Calu3 (cell line): Measurements from ENCODE around the gene PLEKHA7. TPM values are rescaled to one million over a fixed set of nuclear protein-coding genes. Genes with fewer than 3 reads are reported as not detected.

Source experiments
- BruUV-seq: library from RNA; stranded (reverse); fragments of 400-500 nt; replicated peaks from 2 replicates; lab custom pipeline; 2021; lab: Mats Ljungman, UMichigan
- CTCF ChIA-PET: fragments of 300-600 bp; sonication (Branson Sonifier 250); formaldehyde crosslinking; loops from one replicate; lab custom pipeline; 2022; ENCODE audit warnings: antibody characterized with exemption; lab: Charles Lee
- DNase-seq: peaks from one replicate; pipeline ENCODE4 v3.0.0; 2022
- H3K27ac Mint-ChIP-seq: one replicate; pipeline ENCODE4 v1.8.0; 2022; ENCODE audit warnings: mixed read lengths; ENCODE audit not compliant: unreplicated experiment
- H3K27me3 Mint-ChIP-seq: one replicate; pipeline ENCODE4 v1.8.0; 2022; ENCODE audit warnings: mixed read lengths; ENCODE audit not compliant: unreplicated experiment
- H3K36me3 Mint-ChIP-seq: one replicate; pipeline ENCODE4 v1.8.0; 2022; ENCODE audit warnings: mild to moderate bottlenecking, moderate library complexity, mixed read lengths; ENCODE audit not compliant: insufficient read depth, unreplicated experiment
- H3K4me1 Mint-ChIP-seq: one replicate; pipeline ENCODE4 v1.8.0; 2022; ENCODE audit warnings: mild to moderate bottlenecking, low read depth, mixed read lengths; ENCODE audit not compliant: unreplicated experiment
- H3K4me3 Mint-ChIP-seq: one replicate; pipeline ENCODE4 v1.8.0; 2022; ENCODE audit warnings: mild to moderate bottlenecking, low read depth, moderate library complexity, mixed read lengths; ENCODE audit not compliant: unreplicated experiment
- H3K9me3 Mint-ChIP-seq: one replicate; pipeline ENCODE4 v1.8.0; 2022; ENCODE audit warnings: low read depth, mixed read lengths; ENCODE audit not compliant: unreplicated experiment
- CTCF ChIP-seq: fragments of 200-600 bp; IDR thresholded peaks from one replicate; pipeline ENCODE4 v1.8.0; 2022; ENCODE audit warnings: antibody characterized with exemption; ENCODE audit not compliant: unreplicated experiment
- intact Hi-C: fragments of 100-400 bp; cut with micrococcal nuclease; formaldehyde crosslinking; loops from one replicate; pipeline ENCODE4 v1.10.0; 2022; ENCODE audit not compliant: unreplicated experiment
- total RNA-seq: library from RNA; stranded (reverse); gene quantifications from 2 replicates; pipeline ENCODE4 v1.2.3, GENCODE V29; 2022

The PLEKHA7 gene
- total RNA-seq, 1 experiment from 2014 or later: 138 TPM

DNA sequence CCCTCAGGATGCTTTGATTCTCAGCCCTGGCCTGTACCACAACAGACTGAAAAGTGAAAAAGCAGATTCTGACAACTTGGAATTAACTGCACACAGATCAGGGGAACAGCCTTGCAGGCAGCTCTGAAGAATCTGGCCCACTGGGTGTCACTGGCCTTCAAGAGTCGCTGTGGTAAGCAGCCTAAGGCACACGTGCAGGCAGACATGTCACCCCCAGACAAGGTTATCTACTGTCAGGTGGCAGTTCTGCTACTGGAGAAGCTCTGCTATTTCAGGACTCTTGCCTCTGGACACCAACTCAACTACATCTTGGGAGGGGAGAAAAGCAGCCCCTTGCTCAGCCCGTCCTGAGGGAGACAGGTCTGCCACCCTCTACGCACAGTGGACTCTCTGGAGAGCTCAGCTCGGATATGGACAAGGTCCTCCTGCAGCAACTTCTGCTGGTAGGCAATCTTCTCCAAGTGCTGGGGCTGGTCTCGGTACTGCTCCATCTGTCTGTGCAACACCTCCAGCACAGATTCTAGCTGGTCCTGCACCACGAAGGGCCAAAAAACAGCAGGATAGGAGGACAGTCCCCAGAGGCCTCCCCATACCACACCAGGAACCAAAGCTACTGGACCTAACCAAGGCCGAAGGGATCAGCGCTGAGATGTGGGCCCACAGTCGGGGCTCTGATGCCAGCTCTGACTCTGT, 212.8 kb downstream of the PLEKHA7 start:
- Mint-ChIP-seq H3K4me1 (peaks cover 18% of the 10 kb centered on the region), H3K9me3 (no peaks in the 10 kb centered on the region), H3K36me3 (peaks cover 54% of the 10 kb centered on the region), H3K4me3 (no peak overlapping the region), H3K27me3 (no peaks in the 10 kb centered on the region), H3K27ac (no peak overlapping the region)
- no TSS peak for BruUV-seq
- DNase-seq: no peak
- CTCF ChIA-PET: interaction anchor here (0.6 kb wide), 1 partner anchor 29 kb away, joined by 3 read pairs; no protein-coding TSS in a partner anchor
- TF ChIP-seq CTCF: no peak
- intact Hi-C loops: no loop called here

DNA sequence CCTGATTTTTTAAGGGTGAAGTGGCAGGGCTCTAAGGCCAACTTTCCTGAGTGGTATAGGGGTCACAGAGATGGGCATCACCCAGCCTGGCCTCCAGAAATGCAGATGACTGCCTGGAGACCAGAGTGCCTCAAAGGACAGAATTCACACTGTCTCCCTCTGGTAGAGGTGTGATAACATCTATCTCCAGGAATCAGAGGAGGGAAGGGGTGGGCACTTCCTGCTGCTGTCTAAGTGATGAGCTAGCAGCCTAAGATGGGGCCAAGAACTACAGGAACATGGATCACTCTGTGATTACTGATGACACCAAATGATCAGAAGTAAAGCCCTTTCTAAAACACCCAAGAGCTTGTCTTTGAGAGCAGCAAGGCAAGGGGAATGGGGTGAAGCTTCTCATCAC, 213.8 kb downstream of the PLEKHA7 start:
- Mint-ChIP-seq H3K4me1 (peaks cover 8% of the 10 kb centered on the region), H3K36me3 (peaks cover 49% of the 10 kb centered on the region), H3K9me3 (no peaks in the 10 kb centered on the region), H3K27me3 (no peaks in the 10 kb centered on the region), H3K4me3 (no peak overlapping the region), H3K27ac (no peak overlapping the region)
- DNase-seq: no peak
- intact Hi-C loops: no loop called here
- CTCF ChIA-PET: no interaction called here
- TF ChIP-seq CTCF: no peak
- no TSS peak for BruUV-seq

- intact Hi-C loops: no loop called here
- TF ChIP-seq CTCF: no peak
- DNase-seq: no peak
- Mint-ChIP-seq H3K27me3 (no peaks in the 10 kb centered on the region), H3K9me3 (no peaks in the 10 kb centered on the region), H3K36me3 (peaks cover 49% of the 10 kb centered on the region), H3K27ac (no peak overlapping the region), H3K4me1 (peaks cover 8% of the 10 kb centered on the region), H3K4me3 (no peak overlapping the region)
- CTCF ChIA-PET: no interaction called here
- BruUV-seq: no TSS peak
Observed at GRCh38 chr11:16799890-16800289, 214.3 kb downstream of the PLEKHA7 start.

GRCh38 chr11:16799221-16799620, 215.0 kb downstream of the PLEKHA7 start:
- CTCF ChIA-PET: interaction anchor here (0.5 kb wide), 1 partner anchor 249 kb away, joined by 3 read pairs; no protein-coding TSS in a partner anchor
- Mint-ChIP-seq H3K36me3 (peaks cover 52% of the 10 kb centered on the region), H3K4me3 (no peak overlapping the region), H3K4me1 (peaks cover 4% of the 10 kb centered on the region), H3K27me3 (no peaks in the 10 kb centered on the region), H3K9me3 (no peaks in the 10 kb centered on the region), H3K27ac (no peak overlapping the region)
- no TSS peak for BruUV-seq
- DNase-seq: no peak
- intact Hi-C loops: no loop called here
- no peak for TF ChIP-seq CTCF
